Stimulated activated naive CD4-positive, alpha-beta T cell treated with Interleukin-2 at 50 U/mL for 16 hours (primary cell): ENCODE results near the gene KLHDC3.
A peak's percentile ranks its signal among the peaks of the same experiment; 100 is the strongest.

ENCODE experiments used
- DNase-seq: peaks from one replicate; lab custom pipeline; 2025; lab: John Stamatoyannopoulos, UW

KLHDC3 gene, protein sequence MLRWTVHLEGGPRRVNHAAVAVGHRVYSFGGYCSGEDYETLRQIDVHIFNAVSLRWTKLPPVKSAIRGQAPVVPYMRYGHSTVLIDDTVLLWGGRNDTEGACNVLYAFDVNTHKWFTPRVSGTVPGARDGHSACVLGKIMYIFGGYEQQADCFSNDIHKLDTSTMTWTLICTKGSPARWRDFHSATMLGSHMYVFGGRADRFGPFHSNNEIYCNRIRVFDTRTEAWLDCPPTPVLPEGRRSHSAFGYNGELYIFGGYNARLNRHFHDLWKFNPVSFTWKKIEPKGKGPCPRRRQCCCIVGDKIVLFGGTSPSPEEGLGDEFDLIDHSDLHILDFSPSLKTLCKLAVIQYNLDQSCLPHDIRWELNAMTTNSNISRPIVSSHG

GRCh38 chr6:43013843-43014433, at the start of gene KLHDC3, which contains the start of gene MEA1:
TSS of gene KLHDC3 (plus strand) at chr6:43014249. CDS start at chr6:43017193, 2,944 bp downstream.
TSS of gene MEA1 (minus strand) at chr6:43013946. CDS start at chr6:43013813, 133 bp downstream.
- peak; percentile 99 for DNase-seq

GRCh38 chr6:42966571-42966970, 47.5 kb upstream of the KLHDC3 start:
- DNase-seq, result no peak

GRCh38 chr6:42967228-42967627, 46.8 kb upstream of the KLHDC3 start:
- no peak for DNase-seq

DNA sequence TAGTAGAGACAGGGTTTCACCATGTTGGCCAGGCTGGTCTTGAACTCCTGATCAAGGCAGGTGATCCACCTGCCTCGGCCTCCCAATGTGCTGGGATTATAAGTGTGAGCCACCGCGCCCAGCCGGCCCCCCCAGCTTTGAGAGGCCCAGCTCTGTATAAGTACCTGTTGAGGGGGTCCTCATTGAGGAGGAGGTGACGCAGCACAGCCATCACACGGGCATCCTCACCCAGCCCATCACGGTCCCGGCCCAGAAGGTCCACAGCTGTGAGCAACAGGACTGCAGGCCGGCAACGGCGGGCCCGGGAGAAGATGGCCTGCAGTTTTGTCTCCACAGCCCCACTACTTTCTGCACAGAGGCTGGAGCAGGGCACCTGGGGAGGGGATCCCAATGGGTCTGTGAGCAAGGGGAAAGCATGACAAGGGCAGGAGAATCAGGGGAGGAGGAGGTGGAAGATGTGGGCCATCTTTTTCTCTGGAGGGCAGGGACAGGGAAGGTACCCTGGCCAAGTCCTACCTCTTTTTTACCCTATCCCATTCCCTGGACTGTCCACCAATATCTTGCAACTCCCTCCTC, 45.8 kb upstream of the KLHDC3 start:
- no peak for DNase-seq

DNA sequence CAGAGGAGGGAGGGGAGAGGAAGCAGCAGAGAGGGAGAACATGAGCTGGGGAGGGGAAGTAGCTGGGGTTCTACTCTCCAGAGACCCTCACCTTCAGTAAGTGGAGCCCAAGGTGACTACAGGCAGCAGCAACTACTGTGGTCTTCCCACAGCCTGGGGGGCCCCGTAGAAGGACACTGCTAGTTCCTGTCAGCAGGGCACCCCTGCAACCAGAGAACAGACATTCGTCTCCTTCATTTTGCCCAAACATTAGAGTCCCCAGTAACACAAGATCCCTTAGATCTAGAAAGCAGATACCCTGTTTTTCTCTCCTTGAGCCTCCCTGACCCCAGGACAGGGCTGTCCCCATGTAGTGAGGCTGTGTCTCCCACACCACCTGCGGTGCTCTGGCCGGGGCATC, 45.3 kb upstream of the KLHDC3 start:
- no peak for DNase-seq

GRCh38 chr6:42969431-42969830, 44.6 kb upstream of the KLHDC3 start:
- no peak for DNase-seq

DNA sequence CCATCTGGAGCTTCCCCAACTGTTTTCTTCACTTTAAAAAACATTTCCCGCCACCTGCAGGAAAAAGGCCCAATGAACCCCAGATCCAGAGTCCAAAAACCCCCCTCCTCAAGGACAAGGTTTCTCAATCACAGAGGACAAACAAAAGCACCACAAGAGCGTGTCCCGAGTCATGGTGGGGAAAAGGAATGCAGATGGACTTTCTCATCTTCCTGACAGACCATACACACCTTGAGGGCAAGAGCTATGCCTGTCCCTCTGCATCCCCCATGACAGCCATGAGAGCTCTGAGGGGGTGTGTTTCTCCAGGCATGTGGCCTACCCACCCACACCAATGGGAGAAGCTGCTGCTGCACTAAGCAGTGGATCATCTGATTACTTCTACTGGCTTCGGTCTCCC, 44.1 kb upstream of the KLHDC3 start:
- no peak for DNase-seq

DNA sequence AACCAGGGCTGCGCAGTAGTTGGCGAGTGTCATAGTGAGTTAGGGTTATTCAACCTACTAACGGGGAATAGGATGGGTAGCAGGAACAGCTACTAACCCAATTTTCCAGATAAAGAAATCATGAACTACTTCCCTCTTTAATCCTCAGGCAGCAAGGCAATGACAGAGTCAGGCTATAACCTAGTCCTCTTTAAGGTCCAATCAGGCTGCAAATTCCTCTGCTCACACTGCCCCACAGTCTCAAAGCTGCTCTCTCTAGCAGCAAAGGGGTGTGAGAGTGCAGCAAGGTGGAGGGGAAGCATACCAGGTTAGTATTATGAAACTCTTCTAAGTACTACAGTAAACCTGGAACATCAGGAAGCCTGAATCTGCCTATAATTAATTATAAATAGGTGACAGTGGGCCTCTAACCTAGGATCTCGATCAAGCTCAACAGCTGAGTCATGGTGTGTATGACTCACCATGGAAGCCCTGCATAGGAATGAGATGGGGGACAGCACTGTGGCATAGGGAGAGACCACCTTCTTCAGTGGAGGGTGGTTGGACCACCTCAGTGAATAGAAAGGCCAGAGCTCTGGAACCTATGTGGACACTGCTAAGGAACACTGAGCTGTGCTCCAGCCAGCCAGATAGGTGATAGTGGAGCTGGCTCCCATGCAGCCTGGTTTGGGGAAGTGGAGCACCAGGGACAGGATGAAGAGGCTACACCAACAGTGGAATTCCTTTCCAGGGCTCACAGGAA, 43.0 kb upstream of the KLHDC3 start:
- DNase-seq, result no peak

- no peak for DNase-seq
Observed at GRCh38 chr6:42971746-42972327, 42.2 kb upstream of the KLHDC3 start.

DNA sequence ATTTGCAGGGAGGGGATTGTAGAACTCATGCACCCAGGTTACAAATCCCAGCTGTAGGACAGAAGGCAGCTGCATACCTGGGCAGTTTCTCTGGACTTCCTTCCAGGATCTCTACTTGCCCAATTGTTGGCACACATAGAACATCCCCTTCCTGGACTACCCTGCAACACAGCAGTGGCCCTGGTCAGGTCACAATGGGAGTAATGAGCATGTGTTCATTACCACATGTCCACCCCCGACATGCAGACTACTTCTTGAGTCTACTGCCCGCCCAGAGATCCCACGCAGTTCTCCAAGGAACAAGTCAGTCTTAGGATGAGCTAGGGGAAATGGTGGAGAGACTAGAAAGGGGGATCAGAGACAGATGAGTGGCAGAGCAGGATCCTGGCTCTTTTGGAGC, 40.1 kb upstream of the KLHDC3 start:
- DNase-seq, result no peak

DNA sequence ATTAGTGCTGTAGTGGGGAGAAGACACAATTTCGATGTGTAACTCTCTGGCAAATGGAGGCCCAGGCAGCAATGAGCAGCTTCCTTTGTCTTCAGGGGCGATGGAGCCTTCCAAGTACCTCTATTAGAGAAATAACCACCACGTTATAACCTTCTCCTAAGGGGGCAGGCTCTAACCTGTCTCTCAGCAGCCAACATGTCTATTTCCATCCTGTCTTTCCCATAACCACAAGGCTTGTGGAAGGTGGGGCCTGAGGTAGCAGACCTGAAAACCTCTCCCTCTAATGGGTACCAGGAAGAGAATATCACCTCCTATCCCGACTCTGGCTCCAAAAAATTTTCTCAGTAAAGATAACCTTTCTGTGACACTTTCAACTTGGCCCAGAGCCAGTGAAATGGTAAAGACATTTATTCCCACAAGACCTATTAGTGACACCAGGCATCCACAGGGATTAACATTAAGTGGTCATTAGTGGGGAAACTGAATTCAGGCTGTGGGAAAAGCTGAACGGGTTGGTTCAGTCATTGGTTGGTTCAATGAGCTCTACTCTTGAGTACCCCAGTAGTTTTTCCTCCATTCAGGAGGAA, 39.0 kb upstream of the KLHDC3 start:
- DNase-seq, result no peak

DNA sequence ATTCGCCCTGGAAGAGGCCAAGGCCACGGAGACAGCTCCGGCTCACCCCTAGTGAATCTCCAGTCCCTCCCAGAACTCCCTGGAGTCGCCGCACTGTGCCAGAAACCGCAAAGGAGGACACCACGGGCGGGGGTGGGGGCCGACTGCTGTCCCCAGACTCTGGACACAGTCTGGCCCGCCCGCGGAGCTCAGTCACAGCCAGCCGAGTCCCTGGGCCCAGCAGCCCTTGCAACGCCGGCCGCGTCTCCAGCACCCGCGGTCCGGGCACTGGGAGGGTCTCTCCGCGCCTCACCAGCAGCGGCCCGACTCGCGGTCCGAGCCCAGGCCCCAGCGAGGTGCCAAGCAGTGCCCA, 35.6 kb upstream of the KLHDC3 start:
- no peak for DNase-seq

GRCh38 chr6:42978839-42979522, 35.1 kb upstream of the KLHDC3 start, which contains the start of gene PEX6:
TSS of gene PEX6 (minus strand) at chr6:42979181. CDS start at chr6:42979150, 31 bp downstream.
- DNase-seq, result peak; percentile 91

DNA sequence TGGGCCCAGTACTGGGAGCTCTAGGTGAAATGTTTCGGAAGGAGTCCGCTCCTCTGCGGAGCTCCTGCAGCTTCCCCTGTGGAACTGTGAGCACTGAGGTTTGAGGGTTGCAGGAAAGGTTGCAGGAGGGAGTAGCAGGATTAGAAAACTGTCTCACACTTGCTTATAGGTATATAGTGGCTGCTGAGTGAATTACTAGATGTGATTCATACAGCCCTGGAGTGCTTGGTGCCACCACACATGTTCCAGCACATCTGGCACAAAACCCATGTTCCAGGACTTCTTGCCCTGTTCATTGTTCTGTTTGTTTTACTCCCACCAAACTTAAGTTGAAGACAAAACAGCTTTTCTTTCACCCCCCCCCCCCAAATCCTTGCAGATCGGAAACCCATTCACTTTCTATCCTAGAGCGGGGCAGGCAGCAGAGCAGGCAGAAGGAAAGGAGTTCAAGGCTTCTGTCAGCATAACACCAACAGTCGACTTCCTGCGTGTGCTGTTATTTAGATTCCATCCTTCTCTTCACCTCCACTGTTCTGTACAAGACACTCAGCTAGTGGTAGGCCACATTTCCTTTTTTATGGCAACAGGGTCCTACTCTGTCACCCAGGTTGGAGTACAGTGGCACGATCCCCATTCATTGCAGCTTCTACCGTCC, 34.4 kb upstream of the KLHDC3 start:
- DNase-seq, result no peak

DNA sequence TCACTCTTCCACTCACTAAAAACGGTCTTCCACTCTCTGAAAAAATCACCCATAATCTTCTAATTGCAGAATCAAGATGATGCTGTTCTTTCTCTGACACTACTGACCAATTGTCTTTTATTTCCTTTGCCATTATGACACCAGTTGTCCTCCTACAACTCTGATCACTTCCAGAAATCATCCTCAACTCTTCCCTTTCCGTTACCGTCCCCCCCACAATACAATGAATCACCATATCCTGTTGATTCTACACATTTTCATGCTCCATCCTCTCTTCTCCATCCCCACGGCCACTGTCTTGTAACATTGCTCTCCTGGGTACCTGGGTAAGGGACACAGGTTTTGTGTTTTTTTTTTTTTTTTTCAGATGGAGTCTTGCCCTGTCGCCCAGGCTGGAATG, 32.2 kb upstream of the KLHDC3 start:
- no peak for DNase-seq

DNA sequence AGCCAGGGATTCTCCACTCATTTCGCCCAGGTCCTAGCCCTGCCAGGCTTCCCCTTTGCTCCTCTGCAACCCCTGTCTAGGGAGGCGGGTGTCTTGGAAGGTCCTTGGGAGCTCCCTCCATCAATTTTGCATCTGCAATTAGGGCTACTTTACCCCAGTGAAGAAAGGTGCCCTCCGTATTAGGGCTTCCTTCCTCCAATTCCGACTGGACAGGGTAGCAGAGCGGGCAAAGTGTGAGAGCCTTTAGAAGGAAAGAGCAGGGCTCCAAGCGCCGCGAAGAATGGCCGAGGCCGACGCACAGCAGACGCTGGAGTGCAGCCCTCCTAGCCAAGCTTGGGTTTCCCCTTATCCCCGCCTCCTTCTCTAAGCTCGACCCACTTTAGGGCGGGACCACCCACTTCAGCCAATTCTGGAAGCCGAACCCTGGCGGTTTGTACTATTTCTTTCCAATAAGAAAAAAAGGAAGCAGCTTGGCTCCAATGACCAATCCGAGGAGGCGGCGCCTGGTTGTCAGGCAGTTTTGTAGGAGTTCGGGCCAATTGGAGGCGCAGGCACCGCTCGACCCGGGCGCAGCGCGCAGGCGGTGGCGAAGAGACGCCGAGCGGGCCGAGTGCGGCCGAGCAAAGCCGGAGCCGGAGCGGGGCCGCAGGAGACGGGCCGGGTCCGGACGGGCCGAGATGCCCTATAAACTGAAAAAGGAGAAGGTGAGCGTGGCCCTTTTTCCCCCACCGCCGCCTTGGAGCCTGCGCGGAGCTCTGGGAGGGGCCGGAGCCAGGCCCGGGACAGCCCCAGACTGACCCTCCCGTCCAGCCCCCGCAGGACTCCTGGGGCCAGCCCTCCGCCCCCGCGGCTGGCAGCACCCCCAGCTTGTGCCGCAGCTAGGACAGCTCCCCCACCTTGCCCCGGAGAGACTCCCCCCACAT, 29.8 kb upstream of the KLHDC3 start, which contains the start of gene PPP2R5D:
Gene PPP2R5D (plus strand): TSS at position 570 of the 923 bp plus-strand sequence. CDS start 108 bp downstream, at position 678.
- DNase-seq, result peak; percentile 98

GRCh38 chr6:42984924-42985475, 29.0 kb upstream of the KLHDC3 start:
- no peak for DNase-seq

DNA sequence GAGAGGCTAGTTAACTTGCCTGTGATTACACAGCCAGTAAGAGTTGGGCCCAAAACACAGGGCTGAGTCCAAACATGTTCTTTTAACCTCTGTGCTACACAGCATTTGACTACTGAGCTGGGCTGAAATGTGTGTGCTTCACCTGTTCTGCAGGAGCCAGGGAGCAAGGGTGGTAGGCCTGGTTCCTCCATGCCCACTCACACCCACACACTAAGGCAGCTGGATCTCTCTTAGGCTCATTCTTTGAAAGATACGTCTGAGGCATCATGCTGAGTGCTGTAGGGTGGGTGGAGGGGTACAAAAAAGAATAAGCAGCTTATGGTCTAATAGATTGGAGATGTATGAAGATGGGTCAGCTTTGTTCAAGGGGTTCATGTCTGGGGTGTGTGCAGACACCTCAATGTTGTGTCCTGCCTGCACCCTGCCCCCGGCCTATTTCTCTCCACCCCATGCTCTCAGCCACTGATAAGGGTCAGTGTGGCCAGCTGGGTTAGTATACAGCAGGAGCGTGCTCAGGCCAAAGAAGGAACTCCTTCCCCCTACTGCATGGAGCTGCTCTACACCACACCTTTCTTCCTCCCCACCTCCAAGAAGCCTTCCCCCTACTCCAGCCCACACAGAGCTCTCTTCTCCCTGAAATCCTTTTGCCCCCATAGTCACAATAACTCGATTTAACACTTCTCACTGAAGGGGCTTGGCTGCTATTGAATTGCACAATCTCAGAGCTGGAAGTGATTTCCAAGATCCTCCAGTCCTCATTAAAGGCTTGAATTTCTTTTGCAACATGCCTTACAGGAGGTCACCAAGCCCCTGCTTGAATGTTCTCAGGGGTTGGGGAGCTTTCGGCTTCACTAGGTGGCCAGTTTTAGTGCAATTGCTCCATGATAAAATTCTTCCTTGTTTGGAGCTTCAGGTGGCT, 26.3 kb upstream of the KLHDC3 start:
- DNase-seq, result no peak
